GM21723 (cell line): ENCODE data around the gene AFG3L2.

Experiments
- ATAC-seq: cut with Tn5 transposase; IDR thresholded peaks from one replicate; pipeline ENCODE4 v1.9.1; 2021; ENCODE audit warnings: mild to moderate bottlenecking, moderate library complexity; ENCODE audit not compliant: unreplicated experiment

AFG3L2 gene

DNA sequence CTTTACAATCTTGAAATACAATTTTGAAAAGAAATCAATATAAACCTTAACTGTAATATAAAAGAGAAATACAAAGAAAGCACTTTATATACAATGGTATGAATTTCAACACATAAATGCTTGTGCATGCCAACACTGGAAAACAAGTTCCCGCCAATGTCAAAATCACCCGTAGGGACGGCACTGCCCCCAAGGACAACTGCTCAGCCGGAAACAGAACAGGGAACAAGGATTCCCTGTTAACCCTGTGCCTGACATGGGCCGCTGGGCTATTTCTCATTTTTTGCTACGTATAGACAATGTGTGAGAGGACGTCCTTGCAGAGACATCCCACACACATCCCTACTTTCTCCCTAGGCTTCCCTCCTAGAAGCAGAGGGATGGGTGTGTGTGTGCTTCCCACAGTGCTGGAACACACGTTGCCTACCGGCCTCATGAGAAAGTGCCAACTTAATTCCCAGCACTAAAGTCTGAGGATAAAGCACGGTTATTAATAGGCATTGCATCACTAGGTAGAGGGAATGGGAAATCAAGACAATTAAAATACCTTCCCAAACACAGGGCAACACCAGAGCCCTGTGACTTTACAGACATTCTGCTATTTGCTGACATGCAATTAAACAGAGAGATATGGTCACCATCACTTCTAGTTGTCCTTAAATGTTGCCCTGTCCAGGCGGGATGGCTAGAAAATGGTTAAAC is 14.4 kb downstream of the AFG3L2 start:
- ATAC-seq: no peak

DNA sequence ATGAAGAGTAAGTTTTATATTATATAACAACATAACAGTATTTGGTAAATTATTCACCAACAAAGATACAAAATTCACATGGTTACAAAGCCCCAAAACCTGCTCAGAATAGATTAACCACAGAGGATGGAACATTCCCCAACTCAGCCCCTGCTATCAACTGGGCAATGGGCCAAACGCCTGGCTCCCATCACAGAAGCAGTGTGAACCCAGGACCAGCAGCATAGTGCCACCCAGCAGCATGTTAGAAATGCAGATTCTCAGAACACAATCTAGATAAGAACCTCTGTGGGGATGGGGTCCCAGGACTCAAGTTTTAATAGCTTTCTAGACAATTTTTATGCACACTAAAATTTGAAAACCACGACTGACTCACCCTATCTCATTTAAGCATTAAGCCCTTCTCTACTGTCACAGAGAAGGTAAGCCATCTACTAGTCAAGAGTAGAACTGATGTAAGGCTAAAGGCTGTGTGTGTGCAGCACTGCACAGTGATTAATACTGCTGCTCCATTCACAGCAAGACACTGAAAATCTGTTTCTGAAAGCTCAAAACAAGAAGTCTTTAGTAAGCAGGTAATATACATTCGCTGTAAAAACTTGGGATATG is 15.2 kb downstream of the AFG3L2 start:
- no peak for ATAC-seq

DNA sequence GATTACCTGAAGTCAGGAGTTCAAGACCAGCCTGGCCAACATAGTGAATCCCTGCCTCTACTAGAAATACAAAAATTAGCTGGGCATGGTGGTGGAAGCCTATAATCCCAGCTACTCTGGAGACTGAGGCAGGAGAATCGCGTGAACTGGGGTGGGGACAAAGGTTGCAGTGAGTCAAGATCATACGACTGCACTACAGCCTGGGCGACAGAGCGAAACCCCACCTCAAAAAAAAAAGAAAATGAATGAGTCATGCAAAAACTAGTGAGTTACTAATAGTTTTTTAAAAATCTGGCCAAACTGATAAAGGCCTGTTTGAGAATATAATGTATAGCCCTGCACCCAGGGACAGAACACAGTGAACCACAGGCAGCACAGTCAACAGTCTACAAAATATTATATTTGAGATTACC is 17.5 kb downstream of the AFG3L2 start:
- no peak for ATAC-seq

DNA sequence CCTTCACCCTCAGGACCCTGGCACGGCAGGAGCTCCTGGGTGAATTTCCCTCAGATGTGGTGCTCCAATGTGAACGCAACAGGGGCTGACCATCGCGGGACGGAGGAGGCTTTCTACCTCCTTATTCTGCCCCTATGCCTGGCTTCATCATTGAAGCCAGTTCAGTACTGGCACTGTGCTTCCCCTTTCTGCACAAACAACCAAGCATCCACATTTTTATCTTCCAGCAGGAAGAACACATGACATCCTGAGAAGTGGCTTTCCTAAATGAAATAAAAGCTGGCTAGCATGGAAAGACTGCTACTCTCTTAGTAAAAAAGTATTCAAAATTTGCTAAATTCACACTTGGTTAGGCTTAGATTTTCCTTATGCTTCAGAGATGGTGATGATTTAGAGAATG is 24.8 kb downstream of the AFG3L2 start:
- no peak for ATAC-seq

DNA sequence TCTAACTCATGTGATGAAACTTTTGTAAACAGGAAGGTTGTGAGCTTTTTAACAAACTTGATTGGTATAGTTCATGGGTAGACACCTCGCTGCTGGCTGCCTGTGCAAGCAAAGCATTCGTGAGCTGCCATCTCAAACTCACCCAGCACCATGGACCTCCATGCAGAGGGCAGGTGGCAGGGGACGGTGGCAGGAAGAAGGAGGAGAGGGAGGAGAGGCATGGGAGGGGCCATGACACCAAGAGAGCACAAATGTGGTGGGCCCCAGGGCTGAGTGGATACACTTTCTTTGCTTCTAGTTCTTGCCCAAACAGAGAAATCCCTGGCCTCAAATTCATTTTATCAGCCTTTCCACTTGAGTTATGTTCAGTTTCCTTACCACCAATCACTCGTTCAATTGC is 29.1 kb downstream of the AFG3L2 start:
- no peak for ATAC-seq

DNA sequence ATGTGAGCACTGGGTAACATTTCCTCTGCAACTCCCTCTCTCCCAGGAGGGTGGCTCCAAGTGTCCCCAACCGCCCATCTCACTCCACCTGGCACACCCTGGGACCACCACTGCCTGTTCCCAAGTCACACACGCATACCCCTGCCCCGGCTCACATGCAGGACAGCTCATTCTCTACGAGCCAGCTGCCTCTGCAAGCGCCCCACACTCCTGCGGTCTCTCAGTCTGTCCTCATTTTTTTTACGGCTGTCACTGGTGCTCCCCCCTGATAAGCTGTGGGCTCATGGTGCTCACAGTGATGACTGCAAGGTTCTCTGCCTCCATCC is 30.8 kb downstream of the AFG3L2 start:
- ATAC-seq: no peak

DNA sequence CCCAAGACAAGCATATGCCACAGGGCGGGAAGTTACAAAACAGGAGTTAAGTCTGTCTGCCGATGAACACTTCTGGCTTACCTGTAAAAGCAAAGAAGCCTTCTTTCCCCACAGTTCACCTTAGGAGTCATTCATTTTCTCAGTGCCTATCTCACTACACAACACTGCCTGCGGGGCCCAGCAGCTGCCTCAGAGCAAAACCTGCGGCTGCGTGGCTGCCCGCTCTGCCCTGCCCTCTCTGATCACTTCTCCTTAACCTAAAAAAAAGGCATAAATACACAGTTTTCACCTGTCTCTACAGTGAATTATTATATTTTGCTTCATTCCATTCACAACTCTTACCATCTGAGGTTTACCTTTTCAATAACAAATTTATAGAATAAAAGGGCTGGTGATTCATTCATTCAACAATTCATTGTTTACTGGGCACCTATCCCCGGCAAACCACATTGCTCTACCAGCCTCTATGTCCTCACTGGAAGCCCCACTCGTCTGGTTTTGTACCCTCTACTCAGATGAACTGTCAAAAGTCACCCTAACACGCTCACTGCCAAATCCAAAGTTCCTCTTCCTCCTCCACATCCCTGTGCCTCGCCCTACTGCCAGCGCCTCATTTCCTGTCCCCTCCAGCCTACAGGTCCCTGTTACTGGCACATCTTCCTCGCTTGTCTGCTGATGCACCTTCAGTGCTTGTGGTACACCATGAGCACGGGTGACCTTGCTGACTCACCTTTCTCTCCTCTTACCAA is 31.4 kb downstream of the AFG3L2 start:
- ATAC-seq: no peak

DNA sequence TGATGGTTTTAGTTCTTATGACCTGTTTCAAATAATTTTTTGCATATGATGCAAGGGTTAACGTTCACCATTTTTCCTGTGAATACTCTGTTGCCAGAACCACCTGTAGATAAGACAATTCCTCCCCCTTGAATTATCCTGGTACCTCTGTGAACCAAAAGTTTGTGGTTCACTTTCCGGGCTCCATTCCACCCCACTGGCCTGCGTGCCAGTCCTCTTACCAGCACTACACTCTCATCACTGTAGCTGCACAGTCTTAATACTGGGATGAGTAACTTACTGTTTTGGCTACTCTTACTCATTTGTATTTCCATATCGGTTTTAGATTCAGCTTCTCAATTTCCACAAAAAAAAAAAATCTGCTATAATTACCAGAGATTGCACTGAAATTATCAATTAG is 34.4 kb downstream of the AFG3L2 start:
- no peak for ATAC-seq

DNA sequence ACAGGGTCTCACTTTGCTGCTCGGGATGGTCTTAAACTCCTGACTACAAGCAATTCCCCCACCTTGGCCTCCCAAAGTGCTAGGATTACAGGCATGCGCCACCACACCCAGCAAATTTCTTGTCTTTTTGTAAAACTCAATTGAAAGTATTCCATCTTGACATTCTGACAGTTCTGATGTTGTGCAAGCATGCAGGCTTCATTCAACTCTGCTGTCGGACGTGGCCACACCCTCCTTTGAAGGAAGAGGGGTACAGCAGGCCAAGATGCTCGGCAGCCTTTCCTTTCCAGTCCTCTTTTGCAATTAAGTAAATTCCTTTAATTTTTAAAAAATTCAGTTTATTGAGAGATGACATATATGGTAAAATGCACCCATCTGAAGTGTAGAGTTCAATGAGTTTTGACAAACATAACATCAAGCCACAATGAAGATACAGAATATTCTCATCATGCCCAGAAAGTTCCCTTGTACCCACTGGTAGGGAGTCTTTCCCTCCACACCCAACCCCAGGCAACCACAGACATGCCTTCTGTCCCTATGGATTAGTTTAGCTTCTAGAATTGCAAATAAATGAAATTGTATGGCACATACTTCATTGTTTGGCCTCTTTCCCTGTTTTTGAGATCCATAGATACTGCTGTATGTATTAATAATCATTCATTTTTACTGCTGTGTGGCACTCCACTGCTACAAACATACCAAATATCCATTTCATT is 35.9 kb downstream of the AFG3L2 start:
- no peak for ATAC-seq

DNA sequence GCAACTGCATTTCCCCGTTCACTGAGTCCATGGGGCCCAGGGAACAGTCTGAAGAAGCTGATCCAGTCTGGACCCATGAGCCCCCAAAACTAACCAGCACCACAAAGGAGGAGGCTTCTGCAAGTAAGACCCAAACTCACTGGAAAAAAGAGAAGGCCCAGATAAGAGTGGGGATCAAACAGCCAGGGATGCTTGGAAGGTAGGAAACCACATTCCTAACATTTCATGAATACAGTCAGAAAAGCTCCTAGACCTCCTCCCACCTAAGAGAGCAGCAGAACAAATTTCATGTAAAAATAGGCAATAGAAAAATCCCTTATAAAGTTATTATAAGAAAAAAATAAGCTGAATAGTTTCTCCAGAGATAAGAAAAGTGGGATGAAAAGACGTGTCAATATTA is 38.6 kb downstream of the AFG3L2 start:
- ATAC-seq: no peak

DNA sequence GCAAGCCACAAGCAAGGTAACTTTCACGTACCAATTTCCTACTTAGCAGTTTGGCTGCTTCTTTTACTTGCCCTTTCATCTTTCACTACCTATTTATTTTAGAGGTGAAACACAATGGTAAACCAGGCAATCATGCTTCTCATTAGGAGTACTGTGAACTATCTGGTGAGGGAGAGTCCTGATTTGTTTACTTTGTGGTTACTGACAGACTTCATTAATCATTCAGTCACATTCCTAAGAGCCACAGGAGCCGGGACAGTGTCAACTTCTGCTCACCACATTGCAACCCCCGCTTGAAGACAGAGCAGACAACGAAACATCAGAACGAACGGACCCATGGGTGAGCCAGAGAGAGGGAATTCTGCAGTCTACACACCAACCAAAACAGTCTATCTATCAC is 40.1 kb downstream of the AFG3L2 start:
- no peak for ATAC-seq

DNA sequence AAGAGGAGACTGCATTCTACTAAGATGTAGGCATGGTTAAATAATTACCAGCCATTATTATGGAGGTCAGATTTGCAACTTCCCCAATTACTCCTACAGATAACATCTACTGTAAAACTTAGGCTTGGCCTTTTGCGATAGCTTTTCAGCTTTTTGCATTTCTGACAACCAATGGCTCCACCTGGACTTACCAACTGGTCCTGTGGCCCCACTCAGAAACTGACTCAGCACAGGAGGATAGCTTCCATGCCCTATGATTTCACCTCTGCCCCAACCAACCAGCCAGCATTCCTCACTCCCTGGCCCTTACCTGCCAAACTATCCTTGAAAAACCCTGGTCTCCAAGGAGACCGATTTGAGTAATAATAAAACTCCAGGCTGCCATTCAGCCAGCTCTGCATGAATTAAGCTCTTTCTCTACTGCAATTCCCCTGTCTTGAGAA is 40.8 kb downstream of the AFG3L2 start:
- no peak for ATAC-seq

DNA sequence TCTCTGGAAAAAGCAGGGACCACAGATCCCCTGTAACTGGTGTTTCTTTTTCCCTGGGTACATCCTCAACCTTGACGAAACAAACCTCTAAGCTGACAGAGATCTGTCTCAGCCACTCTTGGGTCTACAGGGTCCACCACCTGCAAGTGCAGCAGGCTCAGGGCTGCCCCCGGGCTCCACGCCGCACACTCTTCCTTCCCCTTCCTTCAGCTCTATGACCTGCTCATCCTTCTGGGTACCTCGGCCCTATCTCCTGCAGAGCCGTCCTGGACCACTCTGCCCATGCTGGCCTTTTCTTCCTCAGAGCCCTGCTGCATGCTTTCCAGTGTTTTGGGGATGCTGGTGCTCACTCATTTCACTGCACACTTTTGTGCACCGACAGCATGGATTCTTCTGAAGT is 41.5 kb downstream of the AFG3L2 start:
- ATAC-seq: no peak

DNA sequence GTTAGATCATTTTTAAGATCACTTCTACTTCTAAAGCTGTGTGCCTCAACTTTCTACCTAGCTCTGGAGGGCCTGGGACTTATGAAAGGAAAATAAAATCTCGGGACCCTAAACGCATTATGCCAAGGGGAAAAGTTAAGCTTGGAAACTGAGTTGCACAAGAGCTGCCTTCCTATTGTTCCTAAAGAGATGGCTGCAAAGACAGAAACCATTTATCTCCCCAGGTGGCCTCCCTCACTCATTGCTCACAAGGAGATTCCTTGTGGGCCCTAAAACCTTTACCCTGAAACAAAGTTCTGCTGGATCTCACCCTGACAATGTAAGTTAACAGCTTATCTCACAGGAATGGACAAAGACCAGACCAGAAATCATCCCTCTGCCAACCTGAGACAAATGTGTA is 42.2 kb downstream of the AFG3L2 start:
- ATAC-seq: no peak

DNA sequence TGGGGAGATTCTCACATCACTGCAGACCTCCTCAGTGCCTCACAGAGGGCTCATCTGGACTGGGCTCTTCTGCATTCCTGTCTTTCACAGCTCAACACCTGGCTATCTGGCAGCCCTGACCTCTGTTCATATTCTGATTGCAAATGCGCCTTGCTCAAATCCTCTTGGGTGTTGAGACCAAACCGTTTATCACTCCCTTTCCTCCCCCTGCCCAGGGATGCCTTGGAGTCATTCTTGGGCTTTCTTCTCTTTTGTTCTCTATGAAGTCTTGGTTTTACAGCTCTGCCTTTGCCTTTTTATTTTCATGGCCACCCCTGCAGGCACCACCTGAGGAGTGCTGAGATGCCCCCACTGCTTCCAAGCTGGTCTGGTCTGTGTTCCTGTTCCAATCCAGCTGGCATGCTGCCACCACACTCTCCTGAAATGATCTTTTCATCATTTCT is 42.6 kb downstream of the AFG3L2 start:
- ATAC-seq: no peak

DNA sequence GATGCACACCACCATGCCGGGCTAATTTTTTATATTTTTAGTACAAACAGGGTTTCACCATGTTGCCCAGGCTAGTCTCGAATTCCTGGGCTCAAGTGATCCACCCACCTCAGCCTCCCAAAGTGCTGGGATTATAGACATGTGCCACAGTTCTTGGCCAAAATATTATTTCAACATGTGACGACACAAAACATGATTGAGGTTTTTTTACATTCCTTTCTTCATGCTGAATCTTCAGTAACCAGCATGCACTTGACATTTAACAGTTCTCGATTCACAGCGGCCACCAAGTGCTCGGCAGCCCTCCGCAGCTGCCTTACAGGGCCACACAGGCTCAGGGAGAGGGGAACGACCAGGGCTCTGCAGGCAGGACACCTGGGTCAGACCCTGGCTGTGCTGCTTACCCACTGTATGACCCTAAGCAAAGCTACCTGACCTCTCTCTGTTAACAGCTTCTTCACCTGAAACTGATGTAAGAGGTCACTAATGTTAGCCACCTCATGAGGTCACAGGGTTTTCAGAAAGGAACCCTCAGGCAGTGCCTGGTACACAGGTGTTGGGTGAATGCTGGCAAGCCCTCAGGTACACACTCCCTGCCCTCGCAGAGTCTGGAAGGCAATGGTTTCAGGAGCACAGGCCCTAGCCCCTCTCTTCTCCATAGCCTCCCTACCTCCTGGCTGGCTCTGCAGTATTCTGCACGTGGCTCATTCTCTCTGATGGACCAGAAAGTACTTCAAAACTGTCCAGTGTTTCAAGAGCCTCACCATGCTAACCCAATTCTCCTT is 43.3 kb downstream of the AFG3L2 start:
- no peak for ATAC-seq

DNA sequence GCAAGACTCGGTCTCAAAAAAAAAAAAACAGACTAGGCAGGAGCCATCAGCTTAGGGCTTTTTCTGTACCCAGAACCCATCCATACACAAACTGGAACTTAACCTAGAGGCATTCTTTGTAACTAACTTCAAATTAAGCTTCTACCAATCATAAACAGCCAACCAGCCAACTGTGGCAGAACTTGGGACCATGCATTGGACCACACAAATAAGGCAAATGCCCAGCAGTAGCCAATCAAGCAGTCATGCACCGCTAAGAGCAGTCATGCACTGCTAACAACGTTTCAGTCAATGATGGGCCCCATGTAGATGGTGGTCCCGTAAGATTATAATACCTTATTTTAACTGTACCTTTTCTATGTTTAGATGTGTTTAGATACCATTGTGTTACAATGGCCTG is 46.3 kb downstream of the AFG3L2 start:
- ATAC-seq: no peak

DNA sequence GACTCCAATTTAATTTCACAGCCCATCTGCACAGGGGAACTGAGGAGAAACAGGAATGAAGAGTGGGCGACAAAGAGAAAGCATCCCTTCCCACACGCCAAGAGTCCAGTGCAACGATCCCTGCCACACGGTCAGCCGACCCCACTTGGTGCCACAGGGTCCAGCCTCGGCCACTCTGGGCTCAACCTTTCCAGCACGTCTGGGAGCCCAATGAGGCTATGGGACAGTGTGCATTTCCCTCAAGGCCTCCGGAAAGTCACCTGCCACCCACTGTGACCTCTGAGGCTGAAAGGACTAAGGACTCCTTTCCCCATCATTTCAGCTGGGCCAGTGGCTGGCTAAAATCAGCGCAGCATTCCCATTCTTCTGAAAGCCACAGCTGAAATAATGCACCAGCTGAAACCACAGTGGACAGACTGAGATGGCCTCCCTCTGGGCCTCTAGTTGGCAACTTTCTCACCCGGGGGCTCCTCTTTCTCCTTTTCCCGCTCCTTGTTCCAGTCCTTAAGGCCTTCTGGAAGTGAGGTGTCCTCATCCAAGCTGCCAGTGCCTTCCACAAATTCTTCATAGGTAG is 47.8 kb downstream of the AFG3L2 start:
- no peak for ATAC-seq

DNA sequence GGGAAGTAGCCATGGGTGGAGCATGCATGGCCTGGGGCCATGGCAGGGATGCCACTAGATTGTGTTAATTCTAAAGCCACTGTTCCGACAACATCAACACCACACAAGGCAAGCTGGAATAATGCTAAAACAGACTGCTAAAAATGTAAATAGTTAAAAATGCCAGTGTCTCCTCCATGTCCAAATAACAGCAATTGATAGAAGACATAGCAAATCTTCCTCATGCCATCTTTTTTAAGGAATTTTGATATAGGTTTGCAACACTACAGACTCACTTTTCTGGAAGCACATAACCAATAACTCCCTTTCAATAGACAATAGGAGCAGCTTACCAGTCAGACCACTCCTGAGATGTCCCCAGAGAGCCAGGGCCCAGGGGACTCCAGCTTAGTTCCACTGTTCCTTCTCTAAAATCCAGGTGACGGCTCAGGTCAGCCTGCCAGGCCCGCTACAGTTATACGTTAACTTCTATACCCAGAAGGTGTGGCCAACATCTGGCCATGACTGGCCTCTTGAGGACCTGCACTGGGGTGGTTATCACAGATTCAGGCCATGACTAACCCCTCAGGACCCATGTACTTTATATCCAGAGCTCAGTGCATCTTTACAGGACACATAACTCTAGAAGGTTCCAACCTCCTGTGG is 48.7 kb downstream of the AFG3L2 start:
- ATAC-seq: no peak
